OCI-LY1 (cell line): ENCODE data around the gene PRR5.

Source experiments
- CTCF ChIP-seq: fragments of 200-600 bp; sonication (generic), shearing (Covaris generic); IDR thresholded peaks from 2 replicates; pipeline ENCODE4 v1.5.1; 2017; ENCODE audit warnings: mild to moderate bottlenecking, antibody characterized with exemption, low read length, moderate library complexity, mixed read lengths
- EZH2 ChIP-seq: fragments of 200-600 bp; sonication (generic), shearing (Covaris generic); IDR thresholded peaks from 2 replicates; pipeline ENCODE4 v1.8.0; 2017; ENCODE audit warnings: borderline replicate concordance, mixed run types, mild to moderate bottlenecking, antibody characterized with exemption, low read length, moderate library complexity, mixed read lengths

GRCh38 chr22:44748524-44748923 is 46.5 kb downstream of the PRR5 start:
- TF ChIP-seq CTCF = no peak
- TF ChIP-seq EZH2 = no peak
